NOMO-1 treated with DMSO at 0.1 percent for 48 hours (cell line): ENCODE data around the gene MDGA2.

ENCODE experiments used
- DNase-seq: peaks from one replicate; lab custom pipeline; 2025; ENCODE audit not compliant: unreplicated experiment; lab: John Stamatoyannopoulos, UW

Gene MDGA2

GRCh38 chr14:47490766-47491165, 184.6 kb downstream of the MDGA2 start:
- DNase-seq, result no peak

GRCh38 chr14:47490353-47490752, 185.1 kb downstream of the MDGA2 start:
- no peak for DNase-seq

GRCh38 chr14:47485421-47485820, 190.0 kb downstream of the MDGA2 start:
- no peak for DNase-seq

DNA sequence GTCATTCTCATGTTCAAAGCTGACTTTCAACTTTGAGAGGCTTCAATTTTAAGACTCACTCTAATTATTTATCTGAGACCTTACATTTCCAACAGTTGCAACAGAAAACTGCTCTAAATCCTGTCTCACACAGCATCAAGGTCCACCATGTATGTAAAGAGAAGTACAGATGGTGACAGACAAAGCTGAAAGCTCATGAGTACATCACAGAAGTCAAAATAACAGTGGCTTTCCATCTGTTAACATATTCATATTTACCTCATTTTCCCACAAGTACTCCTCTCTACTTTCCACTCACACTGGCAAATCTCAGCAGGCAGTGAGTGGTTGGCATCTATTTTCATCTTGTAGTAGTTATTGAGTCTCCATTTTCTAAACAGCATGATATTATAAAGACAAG, 192.0 kb downstream of the MDGA2 start:
- DNase-seq, result no peak

DNA sequence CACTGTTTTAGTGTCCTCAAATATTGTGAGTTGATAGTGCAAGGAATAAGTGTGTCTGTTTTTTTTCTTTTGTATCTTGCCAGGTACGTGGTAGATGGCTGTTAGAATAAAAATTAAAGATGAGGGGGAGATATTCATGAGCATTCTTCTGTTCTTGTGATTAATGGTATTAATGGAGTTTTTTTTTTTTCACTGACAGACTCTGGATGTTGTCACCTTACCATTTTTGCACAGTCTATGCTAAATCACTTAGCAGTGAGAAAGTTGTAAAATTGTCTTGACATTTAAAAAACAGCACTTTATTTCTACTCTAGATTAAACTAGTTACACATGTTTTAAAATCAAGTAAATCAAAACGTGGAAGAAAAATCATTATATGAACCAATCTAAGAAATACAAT, 204.3 kb downstream of the MDGA2 start:
- DNase-seq, result no peak

DNA sequence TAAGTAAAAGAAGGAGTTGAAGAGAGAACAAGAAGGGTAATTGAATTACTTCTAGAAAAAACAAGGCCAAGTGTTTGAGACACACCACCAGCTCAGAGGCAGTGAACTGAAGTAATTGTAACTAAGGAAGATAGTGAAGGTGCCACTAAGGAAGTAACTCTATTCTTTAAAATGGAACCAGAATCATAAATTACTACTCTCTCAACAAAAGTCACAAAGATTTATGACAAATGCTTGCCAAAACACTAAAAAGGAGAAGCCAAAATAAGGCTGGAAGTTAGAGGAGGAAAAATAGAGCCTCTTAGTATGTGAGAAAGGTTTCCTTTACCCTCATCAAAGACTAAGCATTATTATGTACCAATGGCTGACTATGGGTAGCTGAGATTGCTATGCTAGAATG, 208.5 kb downstream of the MDGA2 start:
- peak; percentile 56 for DNase-seq

DNA sequence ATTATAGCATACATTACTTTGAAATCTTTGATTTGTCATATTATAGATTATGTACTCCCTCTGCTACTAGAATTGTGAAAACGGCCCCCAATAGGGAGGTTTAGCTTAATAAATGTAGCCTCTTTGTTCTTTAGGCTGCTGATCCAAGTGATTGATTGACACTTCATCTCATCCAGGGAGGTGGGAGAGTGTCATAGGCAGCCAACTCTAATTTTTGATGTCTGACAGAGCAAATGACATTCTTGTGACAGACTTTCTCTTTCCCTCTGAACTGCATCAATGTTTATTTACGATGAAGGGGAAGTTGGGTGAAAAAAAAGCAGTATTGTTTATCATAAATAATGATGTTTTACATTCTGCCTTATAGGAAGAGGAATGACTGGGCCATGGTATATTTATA, 221.4 kb downstream of the MDGA2 start:
- no peak for DNase-seq

- DNase-seq, result no peak
Measured at GRCh38 chr14:47447076-47447475, 228.3 kb downstream of the MDGA2 start.

GRCh38 chr14:47442211-47442610, 233.2 kb downstream of the MDGA2 start:
- DNase-seq, result no peak

GRCh38 chr14:47439953-47440352, 235.5 kb downstream of the MDGA2 start:
- no peak for DNase-seq

DNA sequence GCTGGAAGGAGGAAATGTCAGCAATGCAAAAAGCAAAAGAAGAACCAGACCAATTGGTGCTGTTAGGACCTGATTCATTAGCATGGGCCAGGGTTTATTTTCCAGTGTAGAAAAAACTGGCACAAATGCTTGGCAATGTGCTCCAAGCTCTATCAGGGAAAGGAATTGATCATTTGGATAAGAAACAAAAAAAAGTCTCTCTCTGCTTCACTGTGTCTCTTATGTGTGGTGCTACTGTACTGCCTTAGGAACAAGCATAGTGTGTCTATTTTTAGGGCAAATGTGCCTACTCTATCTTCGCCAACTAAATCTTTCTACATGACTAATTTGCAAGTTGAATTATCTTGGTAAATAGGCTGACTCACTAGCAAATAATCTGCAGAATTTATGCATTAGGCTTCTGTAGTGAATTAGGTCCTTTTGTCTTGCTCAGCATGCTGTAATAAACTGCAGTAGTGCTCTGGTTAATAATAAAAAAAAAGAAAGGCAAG, 236.7 kb downstream of the MDGA2 start:
- DNase-seq, result no peak

GRCh38 chr14:47435331-47435965, 240.0 kb downstream of the MDGA2 start:
- DNase-seq, result no peak

DNA sequence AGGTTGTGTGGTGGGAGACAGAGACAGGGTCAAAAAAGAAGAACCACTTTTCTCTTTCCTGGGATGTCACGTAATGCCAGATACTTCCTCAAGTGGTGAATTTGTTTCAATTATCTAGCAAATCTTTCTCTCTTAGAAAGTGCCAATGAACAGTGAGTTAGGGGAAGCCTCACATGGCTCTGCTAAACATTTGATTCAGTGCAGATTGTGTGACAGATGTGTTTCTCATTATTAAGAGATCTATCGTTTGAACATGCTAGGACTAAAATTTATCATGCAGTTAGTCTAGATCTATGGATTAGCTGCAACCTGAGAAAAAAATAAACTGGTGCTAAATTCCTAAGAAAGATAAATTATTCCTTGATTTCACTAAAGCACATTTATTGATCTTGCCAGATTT, 247.8 kb downstream of the MDGA2 start:
- peak; percentile 69 for DNase-seq

GRCh38 chr14:47425302-47425701, 250.1 kb downstream of the MDGA2 start:
- DNase-seq, result no peak

DNA sequence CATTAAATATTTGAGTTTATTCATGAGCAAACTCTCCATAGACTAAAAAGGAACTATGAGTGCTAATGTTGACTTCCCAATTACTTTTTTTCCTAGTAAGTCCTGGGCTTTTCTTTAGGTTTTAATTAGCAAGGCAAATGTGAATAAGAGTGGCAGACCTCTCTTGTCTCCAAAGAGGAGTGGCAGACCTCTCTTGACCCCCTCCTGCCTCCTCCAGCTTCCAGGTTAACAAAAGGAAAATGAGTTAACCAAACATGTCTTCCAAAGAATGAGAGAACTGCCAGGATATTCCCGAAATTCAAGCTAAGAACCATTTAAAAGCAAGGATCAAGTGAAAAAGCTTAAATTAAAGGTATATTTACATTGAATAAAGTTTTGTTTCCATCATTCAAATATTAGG, 253.2 kb downstream of the MDGA2 start:
- DNase-seq, result no peak

GRCh38 chr14:47411523-47411922, 263.9 kb downstream of the MDGA2 start:
- no peak for DNase-seq

GRCh38 chr14:47392326-47392725, 283.1 kb downstream of the MDGA2 start:
- no peak for DNase-seq

GRCh38 chr14:47390831-47391504, 284.4 kb downstream of the MDGA2 start:
- no peak for DNase-seq

DNA sequence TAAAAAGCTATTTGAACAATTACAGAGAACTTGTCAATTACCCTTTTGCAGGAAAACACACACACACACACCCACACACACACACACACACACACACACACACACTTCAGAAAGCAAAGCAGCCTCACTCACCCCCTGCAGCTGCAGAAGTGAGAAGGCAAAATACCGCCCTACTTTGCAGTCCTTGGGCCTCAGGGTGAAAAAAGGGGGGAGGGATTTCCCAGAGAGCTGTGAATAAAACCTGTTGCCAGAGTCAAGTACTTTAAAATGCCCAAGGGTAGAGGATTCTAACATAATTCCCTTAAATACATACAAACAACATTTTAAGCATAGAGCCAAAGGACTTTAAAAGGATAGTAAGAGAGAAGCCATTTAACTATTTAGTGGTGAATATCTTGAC, 285.9 kb downstream of the MDGA2 start:
- DNase-seq, result no peak

- no peak for DNase-seq
Measured at GRCh38 chr14:47366006-47366405, 309.4 kb downstream of the MDGA2 start.

- no peak for DNase-seq
Measured at GRCh38 chr14:47365233-47365632, 310.2 kb downstream of the MDGA2 start.

GRCh38 chr14:47353186-47353585, 322.2 kb downstream of the MDGA2 start:
- no peak for DNase-seq

DNA sequence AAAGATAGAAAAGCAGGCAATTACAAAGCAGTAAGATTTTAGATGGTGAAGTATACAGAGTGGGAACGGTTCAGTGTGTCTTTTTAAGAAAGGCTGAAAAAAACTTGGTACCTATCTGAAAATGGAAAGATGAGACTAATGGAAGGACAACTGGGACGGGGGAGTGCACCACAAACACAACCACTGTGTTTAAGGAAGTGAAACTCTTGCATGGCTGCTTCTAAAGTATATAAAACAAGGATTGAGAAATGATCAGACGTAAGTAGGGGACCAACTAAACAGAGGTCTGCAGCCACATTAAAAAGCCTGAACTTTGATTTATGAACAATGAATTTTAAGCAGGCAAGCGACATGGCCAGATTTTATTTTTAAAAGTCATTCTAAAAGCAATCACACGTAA, 328.6 kb downstream of the MDGA2 start:
- peak; percentile 95 for DNase-seq
